GM21423 (cell line): ENCODE measurements around the gene GABRB1.
"Not testable (repeated sequence)": the region's sequence is repeated elsewhere in the genome, so short reads cannot be mapped to it uniquely, and the experiment has no call there.

Experiments used
- ATAC-seq: cut with Tn5 transposase; IDR thresholded peaks from one replicate; pipeline ENCODE4 v1.9.1; 2021; ENCODE audit warnings: mild to moderate bottlenecking, moderate library complexity; ENCODE audit not compliant: unreplicated experiment

GABRB1 gene

GRCh38 chr4:47278631-47279030 lies 247.3 kb downstream of the GABRB1 start:
- no peak for ATAC-seq

GRCh38 chr4:47287735-47288134 lies 256.4 kb downstream of the GABRB1 start:
- ATAC-seq: peak; percentile 82

GRCh38 chr4:47289805-47290204 lies 258.4 kb downstream of the GABRB1 start:
- ATAC-seq: no peak

GRCh38 chr4:47290873-47291272 lies 259.5 kb downstream of the GABRB1 start:
- not testable (repeated sequence) for ATAC-seq

- ATAC-seq: no peak
Observed at GRCh38 chr4:47309165-47309564, 277.8 kb downstream of the GABRB1 start.

- no peak for ATAC-seq
Observed at GRCh38 chr4:47312170-47312569, 280.8 kb downstream of the GABRB1 start.

GRCh38 chr4:47313384-47313783 lies 282.0 kb downstream of the GABRB1 start:
- no peak for ATAC-seq

GRCh38 chr4:47315346-47315745 lies 284.0 kb downstream of the GABRB1 start:
- ATAC-seq: no peak

GRCh38 chr4:47326025-47326424 lies 294.7 kb downstream of the GABRB1 start:
- ATAC-seq: no peak

- ATAC-seq: no peak
Observed at GRCh38 chr4:47330866-47331265, 299.5 kb downstream of the GABRB1 start.

GRCh38 chr4:47334652-47335051 lies 303.3 kb downstream of the GABRB1 start:
- no peak for ATAC-seq

- no peak for ATAC-seq
Observed at GRCh38 chr4:47337893-47338292, 306.5 kb downstream of the GABRB1 start.

GRCh38 chr4:47340914-47341313 lies 309.5 kb downstream of the GABRB1 start:
- ATAC-seq: no peak

- no peak for ATAC-seq
Observed at GRCh38 chr4:47342796-47343195, 311.4 kb downstream of the GABRB1 start.

- no peak for ATAC-seq
Observed at GRCh38 chr4:47349326-47349725, 318.0 kb downstream of the GABRB1 start.

GRCh38 chr4:47355568-47355967 lies 324.2 kb downstream of the GABRB1 start:
- no peak for ATAC-seq

GRCh38 chr4:47359891-47360290 lies 328.5 kb downstream of the GABRB1 start:
- no peak for ATAC-seq

- no peak for ATAC-seq
Observed at GRCh38 chr4:47367761-47368160, 336.4 kb downstream of the GABRB1 start.

GRCh38 chr4:47368211-47368610 lies 336.8 kb downstream of the GABRB1 start:
- no peak for ATAC-seq

GRCh38 chr4:47372561-47372960 lies 341.2 kb downstream of the GABRB1 start:
- no peak for ATAC-seq

GRCh38 chr4:47373174-47373573 lies 341.8 kb downstream of the GABRB1 start:
- ATAC-seq: no peak

GRCh38 chr4:47373709-47374108 lies 342.3 kb downstream of the GABRB1 start:
- ATAC-seq: no peak

- ATAC-seq: no peak
Observed at GRCh38 chr4:47374477-47374876, 343.1 kb downstream of the GABRB1 start.
